IPS-18c (cell line): ENCODE measurements around the gene SGMS1.

Source experiments
- H3K4me3 ChIP-seq: 2 replicates; pipeline ENCODE4 v1.7.0; 2013; ENCODE audit warnings: low read depth, mild to moderate bottlenecking, low read length, moderate library complexity; ENCODE audit not compliant: insufficient read depth
- H3K9me3 ChIP-seq: one replicate; pipeline ENCODE4 v1.6.1; 2013; ENCODE audit warnings: mild to moderate bottlenecking, low read length, moderate library complexity; ENCODE audit not compliant: control insufficient read depth, insufficient read depth

SGMS1 gene

GRCh38 chr10:50324680-50325393 is 298.9 kb downstream of the SGMS1 start:
- no peak overlapping the region for H3K4me3 ChIP-seq

GRCh38 chr10:50324046-50324445 is 299.7 kb downstream of the SGMS1 start:
- Histone ChIP-seq H3K4me3 (no peak overlapping the region), H3K9me3 (no peaks in the 10 kb centered on the region)

More at GRCh38 chr10:50324680-50325393, 298.9 kb downstream of the SGMS1 start:
- no peaks in the 10 kb centered on the region for H3K9me3 ChIP-seq

GRCh38 chr10:50322077-50322476 is 301.7 kb downstream of the SGMS1 start:
- H3K4me3 ChIP-seq: no peak overlapping the region
- no peaks in the 10 kb centered on the region for H3K9me3 ChIP-seq

GRCh38 chr10:50318129-50318528 is 305.6 kb downstream of the SGMS1 start:
- no peaks in the 10 kb centered on the region for H3K9me3 ChIP-seq
- no peak overlapping the region for H3K4me3 ChIP-seq

GRCh38 chr10:50316695-50317648 is 306.8 kb downstream of the SGMS1 start:
- no peak overlapping the region for H3K4me3 ChIP-seq

GRCh38 chr10:50316174-50316573 is 307.6 kb downstream of the SGMS1 start:
- Histone ChIP-seq H3K4me3 (no peak overlapping the region), H3K9me3 (no peaks in the 10 kb centered on the region)

More at GRCh38 chr10:50316695-50317648, 306.8 kb downstream of the SGMS1 start:
- no peaks in the 10 kb centered on the region for H3K9me3 ChIP-seq

GRCh38 chr10:50315424-50315823 is 308.3 kb downstream of the SGMS1 start:
- Histone ChIP-seq H3K9me3 (no peaks in the 10 kb centered on the region), H3K4me3 (no peak overlapping the region)

GRCh38 chr10:50314169-50315071 is 309.3 kb downstream of the SGMS1 start:
- no peak overlapping the region for H3K4me3 ChIP-seq

GRCh38 chr10:50312464-50313437 is 311.0 kb downstream of the SGMS1 start:
- Histone ChIP-seq H3K4me3 (no peak overlapping the region), H3K9me3 (no peaks in the 10 kb centered on the region)

More at GRCh38 chr10:50314169-50315071, 309.3 kb downstream of the SGMS1 start:
- no peaks in the 10 kb centered on the region for H3K9me3 ChIP-seq

GRCh38 chr10:50310560-50311174 is 313.1 kb downstream of the SGMS1 start:
- Histone ChIP-seq H3K4me3 (no peak overlapping the region), H3K9me3 (no peaks in the 10 kb centered on the region)

GRCh38 chr10:50309342-50309741 is 314.4 kb downstream of the SGMS1 start:
- no peaks in the 10 kb centered on the region for H3K9me3 ChIP-seq
- H3K4me3 ChIP-seq: no peak overlapping the region

- Histone ChIP-seq H3K4me3 (no peak overlapping the region), H3K9me3 (no peaks in the 10 kb centered on the region)
Measured at GRCh38 chr10:50304660-50305059, 319.1 kb downstream of the SGMS1 start.

GRCh38 chr10:50299948-50300669 is 323.6 kb downstream of the SGMS1 start:
- no peak overlapping the region for H3K4me3 ChIP-seq

GRCh38 chr10:50295367-50295766 is 328.4 kb downstream of the SGMS1 start:
- no peak overlapping the region for H3K4me3 ChIP-seq
- no peaks in the 10 kb centered on the region for H3K9me3 ChIP-seq

More at GRCh38 chr10:50299948-50300669, 323.6 kb downstream of the SGMS1 start:
- H3K9me3 ChIP-seq: no peaks in the 10 kb centered on the region

GRCh38 chr10:50294582-50294981 is 329.2 kb downstream of the SGMS1 start:
- no peak overlapping the region for H3K4me3 ChIP-seq
- no peaks in the 10 kb centered on the region for H3K9me3 ChIP-seq
